CD14-positive monocyte (primary cell): Measurements from ENCODE around the gene IL17C. TPM values are rescaled to one million over a fixed set of nuclear protein-coding genes. Genes with fewer than 3 reads are reported as not detected.
A peak's percentile ranks its signal among the peaks of the same experiment; 100 is the strongest.

Source experiments
- DNase-seq, 3 donors: peaks; one replicate each; pipeline ENCODE4 v3.0.0-alpha.2; 2011 to 2022
- H2AFZ ChIP-seq: 2 replicates; pipeline ENCODE4 v1.6.0; 2012; ENCODE audit warnings: mild to moderate bottlenecking, low read depth, low read length, inconsistent platforms; ENCODE audit not compliant: insufficient read depth, poor library complexity, severe bottlenecking
- H3K27ac ChIP-seq, 2 donors: 1 replicate in 1 of 2; 2 replicates in 1 of 2; pipeline ENCODE4 v1.5.1; 2012 to 2013; ENCODE audit warnings: low read length in 2 of 2, control low read depth in 1 of 2, inconsistent platforms in 1 of 2, low read depth in 1 of 2, mild to moderate bottlenecking in 1 of 2
- H3K27me3 ChIP-seq, 2 donors: one replicate each; pipeline versions ENCODE4 v1.6.0 to v1.6.1; 2011 to 2013; ENCODE audit warnings: low read length in 2 of 2; ENCODE audit not compliant: control insufficient read depth in 2 of 2, insufficient read depth in 2 of 2
- H3K36me3 ChIP-seq, 2 donors: replicated peaks in 1 of 2; 1 replicate in 1 of 2; 2 replicates in 1 of 2; pipeline versions ENCODE4 v1.5.1 to v1.6.1; 2012 to 2013; ENCODE audit warnings: low read length in 2 of 2, control low read depth in 1 of 2, inconsistent platforms in 1 of 2, mild to moderate bottlenecking in 1 of 2; ENCODE audit not compliant: insufficient read depth in 2 of 2, control insufficient read depth in 1 of 2
- H3K4me1 ChIP-seq, 2 donors: 1 replicate in 1 of 2; 2 replicates in 1 of 2; pipeline versions ENCODE4 v1.5.1 to v1.6.1; 2012 to 2013; ENCODE audit warnings: low read length in 2 of 2, control low read depth in 1 of 2, inconsistent platforms in 1 of 2, mild to moderate bottlenecking in 1 of 2, moderate library complexity in 1 of 2; ENCODE audit not compliant: insufficient read depth in 2 of 2, control insufficient read depth in 1 of 2
- H3K4me2 ChIP-seq: replicated peaks from 2 replicates; pipeline ENCODE3; 2012; ENCODE audit warnings: low read length, moderate library complexity, mild to moderate bottlenecking; ENCODE audit not compliant: poor library complexity, severe bottlenecking; ENCODE audit errors: extremely low read depth
- H3K4me3 ChIP-seq, 3 experiments: fragments of 200-600 bp in 1 of 3; sonication (generic) in 1 of 3; replicated peaks in 1 of 3; 1 replicate in 2 of 3; 2 replicates in 1 of 3; pipeline ENCODE4 v1.5.1; 2011 to 2013; ENCODE audit warnings: low read length in 3 of 3, mild to moderate bottlenecking in 3 of 3, control low read depth in 2 of 3, low read depth in 2 of 3, inconsistent platforms in 1 of 3, moderate library complexity in 1 of 3
- H3K79me2 ChIP-seq: 2 replicates; pipeline ENCODE4 v1.6.0; 2012; ENCODE audit warnings: mild to moderate bottlenecking, control low read depth, inconsistent platforms, low read length, moderate library complexity; ENCODE audit not compliant: insufficient read depth
- H3K9ac ChIP-seq: 2 replicates; pipeline ENCODE4 v1.6.0; 2017; ENCODE audit warnings: low read length, mild to moderate bottlenecking; ENCODE audit not compliant: insufficient read depth, poor library complexity, severe bottlenecking
- H3K9me3 ChIP-seq, 2 donors: replicated peaks in 1 of 2; 1 replicate in 1 of 2; 2 replicates in 1 of 2; pipeline versions ENCODE4 v1.5.1 to v1.6.1; 2012 to 2013; ENCODE audit warnings: low read length in 2 of 2, control low read depth in 1 of 2; ENCODE audit not compliant: control insufficient read depth in 1 of 2, insufficient read depth in 1 of 2
- H4K20me1 ChIP-seq: 2 replicates; pipeline ENCODE4 v1.6.0; 2012; ENCODE audit warnings: mild to moderate bottlenecking, low read length, control low read depth, moderate library complexity; ENCODE audit not compliant: insufficient read depth
- H3K27ac Mint-ChIP-seq, 7 donors: one replicate each; pipeline ENCODE4 v1.8.0; 2020; ENCODE audit warnings: mild to moderate bottlenecking in 7 of 7, mixed read lengths in 7 of 7, moderate library complexity in 6 of 7, inconsistent platforms in 2 of 7
- H3K27me3 Mint-ChIP-seq, 3 donors: one replicate each; pipeline ENCODE4 v1.8.0; 2021 to 2022; ENCODE audit warnings: low read depth in 3 of 3, mild to moderate bottlenecking in 3 of 3, mixed read lengths in 3 of 3, moderate library complexity in 3 of 3, inconsistent platforms in 1 of 3
- H3K36me3 Mint-ChIP-seq, 2 donors: one replicate each; pipeline ENCODE4 v1.8.0; 2020; ENCODE audit warnings: mixed read lengths in 2 of 2, inconsistent platforms in 1 of 2, mild to moderate bottlenecking in 1 of 2
- H3K4me1 Mint-ChIP-seq: one replicate; pipeline ENCODE4 v1.8.0; 2020; ENCODE audit warnings: mild to moderate bottlenecking, mixed read lengths
- H3K4me3 Mint-ChIP-seq, 2 donors: one replicate each; pipeline ENCODE4 v1.8.0; 2020; ENCODE audit warnings: mild to moderate bottlenecking in 2 of 2, mixed read lengths in 2 of 2, moderate library complexity in 1 of 2
- H3K9me3 Mint-ChIP-seq, 7 donors: one replicate each; pipeline ENCODE4 v1.8.0; 2020 to 2022; ENCODE audit warnings: mixed read lengths in 7 of 7, mild to moderate bottlenecking in 6 of 7, moderate library complexity in 6 of 7, inconsistent platforms in 2 of 7
- WGBS: methylation state at CpG from one replicate; pipeline ENCODE4 v1.1.5; 2013; ENCODE audit warnings: missing lambda C conversion rate; ENCODE audit not compliant: insufficient coverage; 5-methylcytosine and 5-hydroxymethylcytosine counted together
- intact Hi-C, 2 donors: fragments of 100-400 bp; cut with micrococcal nuclease; formaldehyde crosslinking; loops; one replicate each; pipeline versions ENCODE4 v1.15.0 to v1.15.1; 2023
- polyA minus RNA-seq: library from RNA; depleted of rRNA, polyadenylated mRNA; stranded (reverse); fragments of >200 nt; gene quantifications from 2 replicates; pipeline ENCODE4 v1.2.3, GENCODE V29; 2012
- polyA plus RNA-seq, 3 donors: library from polyadenylated mRNA; depleted of rRNA in 1 of 3; unstranded in 2 of 3; stranded (reverse) in 1 of 3; fragments of 300-500 nt in 2 of 3; fragments of >200 nt in 1 of 3; fragmentation: Illumina TruSeq in 2 of 3; gene quantifications; 1 replicate in 2 of 3; 2 replicates in 1 of 3; pipeline ENCODE4 v1.2.3, GENCODE V29; 2012 to 2021
- total RNA-seq, 12 experiments: library from RNA in 1 of 12; stranded (reverse) in 1 of 12; fragments of 120-200 nt in 1 of 12; gene quantifications; one replicate each; pipeline ENCODE4 v1.2.4 and lab custom pipeline; 2013 to 2026; ENCODE audit warnings: mixed read lengths in 6 of 12, inconsistent platforms in 1 of 12
- TF ChIP-seq, protein P1 (sequence below): fragments of 200-600 bp; IDR thresholded peaks from one replicate; pipeline ENCODE4 v1.8.0; 2022; ENCODE audit warnings: antibody characterized with exemption, mild to moderate bottlenecking

Gene IL17C, protein sequence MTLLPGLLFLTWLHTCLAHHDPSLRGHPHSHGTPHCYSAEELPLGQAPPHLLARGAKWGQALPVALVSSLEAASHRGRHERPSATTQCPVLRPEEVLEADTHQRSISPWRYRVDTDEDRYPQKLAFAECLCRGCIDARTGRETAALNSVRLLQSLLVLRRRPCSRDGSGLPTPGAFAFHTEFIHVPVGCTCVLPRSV
- not detected for total RNA-seq (2013)
- under 1 TPM in 1 of 3 donors, not detected in 2; 0.08 TPM for polyA plus RNA-seq
- 0.40 TPM in 1 of 2 replicates, not detected in the other for polyA minus RNA-seq
- 0.05 to 0.67 (median 0.12) reads per million in 11 experiments for total RNA-seq (lab: John Stamatoyannopoulos, UW)

DNA sequence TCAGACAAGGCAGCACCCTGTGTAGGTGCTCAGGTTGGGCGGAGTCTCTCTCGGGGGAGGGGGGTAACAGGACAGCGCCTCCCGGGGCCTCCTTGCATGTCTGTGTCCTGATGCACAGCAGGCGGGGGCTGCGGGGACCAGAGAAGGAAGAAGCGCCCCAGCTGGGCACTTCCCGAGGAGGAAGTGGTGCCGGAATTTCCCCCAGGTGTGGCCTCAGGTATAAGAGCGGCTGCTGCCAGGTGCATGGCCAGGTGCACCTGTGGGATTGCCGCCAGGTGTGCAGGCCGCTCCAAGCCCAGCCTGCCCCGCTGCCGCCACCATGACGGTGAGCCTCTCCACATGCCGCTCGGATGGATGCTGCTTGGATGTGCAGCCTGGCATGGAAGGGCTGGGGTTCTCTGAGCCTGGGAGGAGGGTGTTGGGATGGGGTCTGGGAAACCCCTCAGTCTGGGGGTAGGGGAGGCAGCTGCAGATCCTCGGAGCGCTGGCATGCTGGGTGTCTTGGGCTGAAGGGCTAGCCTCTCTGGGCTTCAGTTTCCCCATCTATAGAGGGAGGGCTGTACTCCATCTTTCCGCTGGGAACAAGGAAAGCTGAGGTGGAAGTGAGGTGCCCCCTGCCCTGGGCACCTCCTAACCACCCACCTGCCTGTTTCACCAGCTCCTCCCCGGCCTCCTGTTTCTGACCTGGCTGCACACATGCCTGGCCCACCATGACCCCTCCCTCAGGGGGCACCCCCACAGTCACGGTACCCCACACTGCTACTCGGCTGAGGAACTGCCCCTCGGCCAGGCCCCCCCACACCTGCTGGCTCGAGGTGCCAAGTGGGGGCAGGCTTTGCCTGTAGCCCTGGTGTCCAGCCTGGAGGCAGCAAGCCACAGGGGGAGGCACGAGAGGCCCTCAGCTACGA, at the start of gene IL17C:
IL17C (plus strand) TSS at position 250 of the 908 bp plus-strand sequence; CDS start at position 320, 70 bp downstream.
- H3K36me3 Mint-ChIP-seq, result peaks cover 7 to 12% of the 10 kb centered on the region in 2 donors
- DNase-seq, result no peak
- Histone ChIP-seq H4K20me1 (peaks cover 67% of the 10 kb centered on the region), H2AFZ (no peak within 1 kb of the TSS), H3K27ac (no peak within 1 kb of the TSS), H3K9ac (no peak within 1 kb of the TSS), H3K4me3 (no peak within 1 kb of the TSS), H3K9me3 (peaks cover 0 to 5% of the 10 kb centered on the region in 2 donors), H3K4me1 (peaks cover 24 to 31% of the 10 kb centered on the region in 2 donors), H3K4me2 (no peak within 1 kb of the TSS), H3K27me3 (peaks cover 21 to 59% of the 10 kb centered on the region in 2 donors), H3K79me2 (no peaks in the 10 kb centered on the region), H3K36me3 (peaks cover 5 to 8% of the 10 kb centered on the region in 2 donors)
- TF ChIP-seq, protein P1, sequence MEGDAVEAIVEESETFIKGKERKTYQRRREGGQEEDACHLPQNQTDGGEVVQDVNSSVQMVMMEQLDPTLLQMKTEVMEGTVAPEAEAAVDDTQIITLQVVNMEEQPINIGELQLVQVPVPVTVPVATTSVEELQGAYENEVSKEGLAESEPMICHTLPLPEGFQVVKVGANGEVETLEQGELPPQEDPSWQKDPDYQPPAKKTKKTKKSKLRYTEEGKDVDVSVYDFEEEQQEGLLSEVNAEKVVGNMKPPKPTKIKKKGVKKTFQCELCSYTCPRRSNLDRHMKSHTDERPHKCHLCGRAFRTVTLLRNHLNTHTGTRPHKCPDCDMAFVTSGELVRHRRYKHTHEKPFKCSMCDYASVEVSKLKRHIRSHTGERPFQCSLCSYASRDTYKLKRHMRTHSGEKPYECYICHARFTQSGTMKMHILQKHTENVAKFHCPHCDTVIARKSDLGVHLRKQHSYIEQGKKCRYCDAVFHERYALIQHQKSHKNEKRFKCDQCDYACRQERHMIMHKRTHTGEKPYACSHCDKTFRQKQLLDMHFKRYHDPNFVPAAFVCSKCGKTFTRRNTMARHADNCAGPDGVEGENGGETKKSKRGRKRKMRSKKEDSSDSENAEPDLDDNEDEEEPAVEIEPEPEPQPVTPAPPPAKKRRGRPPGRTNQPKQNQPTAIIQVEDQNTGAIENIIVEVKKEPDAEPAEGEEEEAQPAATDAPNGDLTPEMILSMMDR, result no peak
- H3K27ac Mint-ChIP-seq, result no peak within 1 kb of the TSS
- peak within 1 kb of the TSS in 1 of 2 donors; percentile 78 for H3K4me3 Mint-ChIP-seq
- peaks cover 38% of the 10 kb centered on the region for H3K4me1 Mint-ChIP-seq
- intact Hi-C loops, result loop anchor here in 1 of 2 donors (10.0 kb wide), 1 partner anchor 46 kb away; the partner anchor contains the start of gene SNAI3
- H3K27me3 Mint-ChIP-seq, result peaks cover 48 to 77% (median 55%) of the 10 kb centered on the region in 3 donors
- peaks cover 0 to 15% (median 8%) of the 10 kb centered on the region in 7 donors for H3K9me3 Mint-ChIP-seq
- WGBS, result 29% methylated on average over 20 of the region's 27 CpGs

DNA sequence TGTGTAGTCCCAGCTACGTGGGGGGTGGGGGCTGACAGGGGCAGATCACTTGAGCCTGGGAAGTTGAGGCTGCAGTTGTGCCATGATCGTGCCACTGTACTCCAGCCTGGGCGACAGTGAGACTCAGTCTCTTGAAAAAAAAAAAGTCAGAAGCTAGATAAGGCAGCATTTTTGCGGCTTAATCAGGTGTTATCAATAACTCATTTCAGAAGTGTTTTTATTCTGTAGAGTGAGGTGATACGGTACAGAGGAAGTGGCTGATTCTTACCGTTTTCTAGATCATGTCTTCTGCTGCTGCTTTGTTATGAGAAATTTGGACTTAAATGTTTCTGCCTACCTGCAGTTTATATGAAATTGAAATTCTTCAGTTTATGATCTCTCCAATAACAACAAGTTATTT, 49.6 kb upstream of the IL17C start:
- Histone ChIP-seq H3K4me3 (no peak overlapping the region), H3K27me3 (no peaks in the 10 kb centered on the region), H3K4me1 (peaks cover 13 to 15% of the 10 kb centered on the region in 2 donors), H3K36me3 (peaks cover 59 to 79% of the 10 kb centered on the region in 2 donors), H3K9ac (no peak overlapping the region), H3K4me2 (no peak overlapping the region), H3K27ac (no peak overlapping the region), H3K79me2 (peaks cover 35% of the 10 kb centered on the region), H2AFZ (no peak overlapping the region), H3K9me3 (no peaks in the 10 kb centered on the region), H4K20me1 (peaks cover 60% of the 10 kb centered on the region)
- peak overlapping the region in 2 of 7 donors; percentile 44 to 62 for H3K27ac Mint-ChIP-seq
- intact Hi-C loops, result no loop called here
- H3K4me3 Mint-ChIP-seq, result no peak overlapping the region
- whole genome bisulfite sequencing, result 94% methylated on average over 3 of the region's 6 CpGs
- peaks cover 67 to 86% of the 10 kb centered on the region in 2 donors for H3K36me3 Mint-ChIP-seq
- TF ChIP-seq, protein P1, result no peak
- peaks cover 0 to 3% (median 0%) of the 10 kb centered on the region in 7 donors for H3K9me3 Mint-ChIP-seq
- H3K4me1 Mint-ChIP-seq, result peaks cover 10% of the 10 kb centered on the region
- no peaks in the 10 kb centered on the region for H3K27me3 Mint-ChIP-seq
- DNase-seq, result no peak
